CD14-positive monocyte (primary cell): ENCODE measurements around the gene ZNF385B. TPM values are rescaled to one million over a fixed set of nuclear protein-coding genes. Genes with fewer than 3 reads are reported as not detected.

Experiments
- DNase-seq, 3 donors: peaks; one replicate each; pipeline ENCODE4 v3.0.0-alpha.2; 2011 to 2022
- H2AFZ ChIP-seq: 2 replicates; pipeline ENCODE4 v1.6.0; 2012; ENCODE audit warnings: mild to moderate bottlenecking, low read depth, low read length, inconsistent platforms; ENCODE audit not compliant: insufficient read depth, poor library complexity, severe bottlenecking
- H3K27ac ChIP-seq, 2 donors: 1 replicate in 1 of 2; 2 replicates in 1 of 2; pipeline ENCODE4 v1.5.1; 2012 to 2013; ENCODE audit warnings: low read length in 2 of 2, control low read depth in 1 of 2, inconsistent platforms in 1 of 2, low read depth in 1 of 2, mild to moderate bottlenecking in 1 of 2
- H3K27me3 ChIP-seq, 2 donors: one replicate each; pipeline versions ENCODE4 v1.6.0 to v1.6.1; 2011 to 2013; ENCODE audit warnings: low read length in 2 of 2; ENCODE audit not compliant: control insufficient read depth in 2 of 2, insufficient read depth in 2 of 2
- H3K36me3 ChIP-seq, 2 donors: replicated peaks in 1 of 2; 1 replicate in 1 of 2; 2 replicates in 1 of 2; pipeline versions ENCODE4 v1.5.1 to v1.6.1; 2012 to 2013; ENCODE audit warnings: low read length in 2 of 2, control low read depth in 1 of 2, inconsistent platforms in 1 of 2, mild to moderate bottlenecking in 1 of 2; ENCODE audit not compliant: insufficient read depth in 2 of 2, control insufficient read depth in 1 of 2
- H3K4me1 ChIP-seq, 2 donors: 1 replicate in 1 of 2; 2 replicates in 1 of 2; pipeline versions ENCODE4 v1.5.1 to v1.6.1; 2012 to 2013; ENCODE audit warnings: low read length in 2 of 2, control low read depth in 1 of 2, inconsistent platforms in 1 of 2, mild to moderate bottlenecking in 1 of 2, moderate library complexity in 1 of 2; ENCODE audit not compliant: insufficient read depth in 2 of 2, control insufficient read depth in 1 of 2
- H3K4me2 ChIP-seq: replicated peaks from 2 replicates; pipeline ENCODE3; 2012; ENCODE audit warnings: low read length, moderate library complexity, mild to moderate bottlenecking; ENCODE audit not compliant: poor library complexity, severe bottlenecking; ENCODE audit errors: extremely low read depth
- H3K4me3 ChIP-seq, 3 experiments: fragments of 200-600 bp in 1 of 3; sonication (generic) in 1 of 3; replicated peaks in 1 of 3; 1 replicate in 2 of 3; 2 replicates in 1 of 3; pipeline ENCODE4 v1.5.1; 2011 to 2013; ENCODE audit warnings: low read length in 3 of 3, mild to moderate bottlenecking in 3 of 3, control low read depth in 2 of 3, low read depth in 2 of 3, inconsistent platforms in 1 of 3, moderate library complexity in 1 of 3
- H3K79me2 ChIP-seq: 2 replicates; pipeline ENCODE4 v1.6.0; 2012; ENCODE audit warnings: mild to moderate bottlenecking, control low read depth, inconsistent platforms, low read length, moderate library complexity; ENCODE audit not compliant: insufficient read depth
- H3K9ac ChIP-seq: 2 replicates; pipeline ENCODE4 v1.6.0; 2017; ENCODE audit warnings: low read length, mild to moderate bottlenecking; ENCODE audit not compliant: insufficient read depth, poor library complexity, severe bottlenecking
- H3K9me3 ChIP-seq, 2 donors: replicated peaks in 1 of 2; 1 replicate in 1 of 2; 2 replicates in 1 of 2; pipeline versions ENCODE4 v1.5.1 to v1.6.1; 2012 to 2013; ENCODE audit warnings: low read length in 2 of 2, control low read depth in 1 of 2; ENCODE audit not compliant: control insufficient read depth in 1 of 2, insufficient read depth in 1 of 2
- H4K20me1 ChIP-seq: 2 replicates; pipeline ENCODE4 v1.6.0; 2012; ENCODE audit warnings: mild to moderate bottlenecking, low read length, control low read depth, moderate library complexity; ENCODE audit not compliant: insufficient read depth
- H3K27ac Mint-ChIP-seq, 7 donors: one replicate each; pipeline ENCODE4 v1.8.0; 2020; ENCODE audit warnings: mild to moderate bottlenecking in 7 of 7, mixed read lengths in 7 of 7, moderate library complexity in 6 of 7, inconsistent platforms in 2 of 7
- H3K27me3 Mint-ChIP-seq, 3 donors: one replicate each; pipeline ENCODE4 v1.8.0; 2021 to 2022; ENCODE audit warnings: low read depth in 3 of 3, mild to moderate bottlenecking in 3 of 3, mixed read lengths in 3 of 3, moderate library complexity in 3 of 3, inconsistent platforms in 1 of 3
- H3K36me3 Mint-ChIP-seq, 2 donors: one replicate each; pipeline ENCODE4 v1.8.0; 2020; ENCODE audit warnings: mixed read lengths in 2 of 2, inconsistent platforms in 1 of 2, mild to moderate bottlenecking in 1 of 2
- H3K4me1 Mint-ChIP-seq: one replicate; pipeline ENCODE4 v1.8.0; 2020; ENCODE audit warnings: mild to moderate bottlenecking, mixed read lengths
- H3K4me3 Mint-ChIP-seq, 2 donors: one replicate each; pipeline ENCODE4 v1.8.0; 2020; ENCODE audit warnings: mild to moderate bottlenecking in 2 of 2, mixed read lengths in 2 of 2, moderate library complexity in 1 of 2
- H3K9me3 Mint-ChIP-seq, 7 donors: one replicate each; pipeline ENCODE4 v1.8.0; 2020 to 2022; ENCODE audit warnings: mixed read lengths in 7 of 7, mild to moderate bottlenecking in 6 of 7, moderate library complexity in 6 of 7, inconsistent platforms in 2 of 7
- CTCF ChIP-seq: fragments of 200-600 bp; IDR thresholded peaks from one replicate; pipeline ENCODE4 v1.8.0; 2022; ENCODE audit warnings: antibody characterized with exemption, mild to moderate bottlenecking
- WGBS: methylation state at CpG from one replicate; pipeline ENCODE4 v1.1.5; 2013; ENCODE audit warnings: missing lambda C conversion rate; ENCODE audit not compliant: insufficient coverage; 5-methylcytosine and 5-hydroxymethylcytosine counted together
- intact Hi-C, 2 donors: fragments of 100-400 bp; cut with micrococcal nuclease; formaldehyde crosslinking; loops; one replicate each; pipeline versions ENCODE4 v1.15.0 to v1.15.1; 2023
- polyA plus RNA-seq, 3 donors: library from polyadenylated mRNA; depleted of rRNA in 1 of 3; unstranded in 2 of 3; stranded (reverse) in 1 of 3; fragments of 300-500 nt in 2 of 3; fragments of >200 nt in 1 of 3; fragmentation: Illumina TruSeq in 2 of 3; gene quantifications; 1 replicate in 2 of 3; 2 replicates in 1 of 3; pipeline ENCODE4 v1.2.3, GENCODE V29; 2012 to 2021

Gene ZNF385B
- polyA plus RNA-seq, 3 donors: not detected

- H3K27ac ChIP-seq: no peak overlapping the region
- no peaks in the 10 kb centered on the region for H3K27me3 ChIP-seq
- no peak overlapping the region for H3K4me2 ChIP-seq
- H3K36me3 ChIP-seq: no peaks in the 10 kb centered on the region
- no peaks in the 10 kb centered on the region for H4K20me1 ChIP-seq
- H2AFZ ChIP-seq: no peak overlapping the region
- no peak for DNase-seq
- H3K9me3 ChIP-seq: no peaks in the 10 kb centered on the region
- TF ChIP-seq CTCF: no peak
- H3K27me3 Mint-ChIP-seq: peaks cover 0 to 4% (median 3%) of the 10 kb centered on the region in 3 donors
- H3K36me3 Mint-ChIP-seq: no peaks in the 10 kb centered on the region
- H3K27ac Mint-ChIP-seq: no peak overlapping the region
- peaks cover 0 to 3% (median 0%) of the 10 kb centered on the region in 7 donors for H3K9me3 Mint-ChIP-seq
- 100% methylated on average over 3 of the region's 5 CpGs for WGBS
- H3K4me3 Mint-ChIP-seq: no peak overlapping the region
- H3K4me1 ChIP-seq: no peaks in the 10 kb centered on the region
- intact Hi-C loops: no loop called here
- peaks cover 1% of the 10 kb centered on the region for H3K4me1 Mint-ChIP-seq
- H3K79me2 ChIP-seq: no peaks in the 10 kb centered on the region
- H3K9ac ChIP-seq: no peak overlapping the region
- no peak overlapping the region for H3K4me3 ChIP-seq
Observed at GRCh38 chr2:179682756-179683155, 178.7 kb downstream of the ZNF385B start.

- no CpG with 5 or more reads among the region's 2 CpGs for WGBS
- no peak overlapping the region for H2AFZ ChIP-seq
- H3K27ac Mint-ChIP-seq: no peak overlapping the region
Observed at GRCh38 chr2:179677746-179678505, 183.5 kb downstream of the ZNF385B start.

More at GRCh38 chr2:179677746-179678505, 183.5 kb downstream of the ZNF385B start:
- Mint-ChIP-seq H3K9me3 (peaks cover 0 to 7% (median 2%) of the 10 kb centered on the region in 7 donors), H3K4me3 (no peak overlapping the region), H3K27me3 (peaks cover 0 to 3% (median 1%) of the 10 kb centered on the region in 3 donors), H3K36me3 (no peaks in the 10 kb centered on the region), H3K4me1 (peaks cover 1% of the 10 kb centered on the region)
- no peak for TF ChIP-seq CTCF
- no peak for DNase-seq
- Histone ChIP-seq H3K27me3 (no peaks in the 10 kb centered on the region), H3K36me3 (no peaks in the 10 kb centered on the region), H3K4me2 (no peak overlapping the region), H3K79me2 (no peaks in the 10 kb centered on the region), H3K9me3 (no peaks in the 10 kb centered on the region), H3K27ac (no peak overlapping the region), H3K4me1 (no peaks in the 10 kb centered on the region), H3K4me3 (no peak overlapping the region), H3K9ac (no peak overlapping the region), H4K20me1 (no peaks in the 10 kb centered on the region)
- intact Hi-C loops: no loop called here
